Transverse colon (tissue), 4 donors: ENCODE results near the gene SGCA.

Source experiments
- CTCF ChIP-seq, 5 experiments: fragments of 200-600 bp in 3 of 5; fragments of 450-650 bp in 2 of 5; sonication (generic) in 3 of 5; IDR thresholded peaks; 1 replicate in 2 of 5; 2 replicates in 3 of 5; pipeline ENCODE4 v1.5.1; 2016 to 2017; ENCODE audit warnings: antibody characterized with exemption in 5 of 5, inconsistent platforms in 3 of 5, mild to moderate bottlenecking in 2 of 5, moderate library complexity in 1 of 5
- EP300 ChIP-seq: sonication (generic); formaldehyde crosslinking; IDR thresholded peaks from one replicate; pipeline ENCODE4 v1.6.1; 2017; ENCODE audit warnings: antibody characterized with exemption, low read depth
- POLR2A ChIP-seq: fragments of 450-650 bp; IDR thresholded peaks from one replicate; pipeline ENCODE4 v1.6.1; 2016; ENCODE audit warnings: antibody characterized with exemption, mild to moderate bottlenecking, moderate library complexity
- POLR2AphosphoS5 ChIP-seq, 3 donors: sonication (generic); formaldehyde crosslinking; IDR thresholded peaks; one replicate each; pipeline ENCODE4 v1.6.1; 2016; ENCODE audit warnings: antibody characterized with exemption in 3 of 3

GRCh38 chr17:50190603-50191358 lies 25.0 kb downstream of the SGCA start:
- no peak for TF ChIP-seq CTCF (IDR thresholded peaks at IDR 0.05)
- no peak for TF ChIP-seq POLR2AphosphoS5 (IDR thresholded peaks at IDR 0.05)
- TF ChIP-seq EP300 = no peak
- no peak for TF ChIP-seq POLR2A
